Urinary bladder (tissue), 4 donors: Measurements from ENCODE around the gene LOX. TPM values are rescaled to one million over a fixed set of nuclear protein-coding genes. Genes with fewer than 3 reads are reported as not detected.
A peak's percentile ranks its signal among the peaks of the same experiment; 100 is the strongest.

ENCODE experiments used
- DNase-seq: peaks from one replicate; pipeline ENCODE4 v3.0.0-alpha.2; 2015; ENCODE audit errors: extremely low spot score
- H3K27ac ChIP-seq: one replicate; pipeline ENCODE4 v1.5.1; 2013; ENCODE audit warnings: low read depth, mild to moderate bottlenecking, moderate library complexity
- H3K36me3 ChIP-seq: one replicate; pipeline ENCODE4 v1.6.1; 2013; ENCODE audit warnings: mild to moderate bottlenecking, moderate library complexity; ENCODE audit not compliant: insufficient read depth
- H3K4me1 ChIP-seq: one replicate; pipeline ENCODE4 v1.6.1; 2013; ENCODE audit warnings: mild to moderate bottlenecking, moderate library complexity; ENCODE audit not compliant: insufficient read depth
- H3K4me3 ChIP-seq: one replicate; pipeline ENCODE4 v1.5.1; 2013; ENCODE audit warnings: low read depth, low read length
- WGBS: extraction: QIAGEN DNeasy Blood & Tissue Kit; methylation state at CpG from one replicate; pipeline ENCODE4 v1.1.7; 2013; 5-methylcytosine and 5-hydroxymethylcytosine counted together
- polyA plus RNA-seq: library from polyadenylated mRNA; stranded (reverse); fragments of 200-250 nt; gene quantifications from one replicate; pipeline ENCODE4 v1.2.3, GENCODE V29; 2013
- total RNA-seq: library from RNA; depleted of rRNA; stranded (reverse); fragments of >200 nt; gene quantifications from one replicate; pipeline ENCODE4 v1.2.3, GENCODE V29; 2014
- donor health status: healthy with polysubstance abuse.
- donor health status: healthy.

The LOX gene, protein sequence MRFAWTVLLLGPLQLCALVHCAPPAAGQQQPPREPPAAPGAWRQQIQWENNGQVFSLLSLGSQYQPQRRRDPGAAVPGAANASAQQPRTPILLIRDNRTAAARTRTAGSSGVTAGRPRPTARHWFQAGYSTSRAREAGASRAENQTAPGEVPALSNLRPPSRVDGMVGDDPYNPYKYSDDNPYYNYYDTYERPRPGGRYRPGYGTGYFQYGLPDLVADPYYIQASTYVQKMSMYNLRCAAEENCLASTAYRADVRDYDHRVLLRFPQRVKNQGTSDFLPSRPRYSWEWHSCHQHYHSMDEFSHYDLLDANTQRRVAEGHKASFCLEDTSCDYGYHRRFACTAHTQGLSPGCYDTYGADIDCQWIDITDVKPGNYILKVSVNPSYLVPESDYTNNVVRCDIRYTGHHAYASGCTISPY
- total RNA-seq (158 TPM), polyA plus RNA-seq (15.0 TPM)

DNA sequence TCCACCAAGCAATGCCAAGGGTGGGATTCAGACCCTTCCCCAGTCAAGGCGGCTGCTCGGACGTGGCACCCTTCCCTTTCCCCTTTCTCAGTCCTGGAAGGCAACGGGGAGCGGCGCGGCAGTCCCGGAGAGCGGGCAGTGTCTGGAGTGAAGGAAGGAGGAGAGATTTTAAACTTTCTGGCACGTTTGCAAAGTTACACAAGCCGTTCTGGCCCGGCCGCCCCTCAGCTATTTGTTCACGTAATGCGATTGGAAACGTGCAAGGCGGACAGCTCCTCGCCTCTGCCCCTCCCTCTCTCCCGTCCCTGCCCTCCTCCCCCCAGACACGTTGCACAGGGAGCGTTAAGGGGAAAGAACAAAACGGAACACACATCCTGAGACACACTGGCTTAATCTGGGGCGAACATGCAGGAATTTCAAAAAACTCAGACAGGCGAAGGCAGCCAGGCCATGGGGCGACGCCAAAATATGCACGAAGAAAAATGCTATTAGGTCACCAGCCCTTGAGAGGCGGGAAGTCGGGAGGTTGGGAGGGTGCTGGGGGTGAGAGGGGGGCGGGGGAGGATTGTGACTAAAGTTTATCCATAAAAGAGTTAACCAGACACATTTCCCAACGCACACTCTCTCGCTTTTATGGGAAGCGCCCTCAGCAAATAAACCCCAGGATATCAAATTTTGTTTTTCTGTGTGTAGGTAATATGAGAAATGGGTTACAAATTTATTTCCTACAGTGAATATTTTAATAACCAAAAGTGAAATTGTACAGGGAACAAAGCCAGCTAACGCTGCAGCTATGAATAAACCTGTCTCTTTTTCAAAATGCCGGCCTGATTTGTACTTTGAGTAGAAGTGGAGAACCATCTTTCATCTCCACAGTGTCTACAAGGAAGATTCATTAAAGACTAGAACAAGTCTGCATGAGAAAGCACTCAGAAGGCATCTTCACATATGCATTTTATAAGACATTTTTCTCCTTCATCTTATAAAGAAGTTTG is at the start of gene LOX:
Gene LOX (minus strand): TSS at position 144 of the 995 bp plus-strand sequence. CDS start 274 bp downstream, outside the sequence.
- Histone ChIP-seq H3K4me1 (no peaks in the 10 kb centered on the region), H3K27ac (no peak within 1 kb of the TSS), H3K4me3 (peak within 1 kb of the TSS; percentile 56), H3K36me3 (no peaks in the 10 kb centered on the region)
- peak; percentile 88 for DNase-seq
- WGBS: 2% methylated on average over 35 of the region's 35 CpGs

DNA sequence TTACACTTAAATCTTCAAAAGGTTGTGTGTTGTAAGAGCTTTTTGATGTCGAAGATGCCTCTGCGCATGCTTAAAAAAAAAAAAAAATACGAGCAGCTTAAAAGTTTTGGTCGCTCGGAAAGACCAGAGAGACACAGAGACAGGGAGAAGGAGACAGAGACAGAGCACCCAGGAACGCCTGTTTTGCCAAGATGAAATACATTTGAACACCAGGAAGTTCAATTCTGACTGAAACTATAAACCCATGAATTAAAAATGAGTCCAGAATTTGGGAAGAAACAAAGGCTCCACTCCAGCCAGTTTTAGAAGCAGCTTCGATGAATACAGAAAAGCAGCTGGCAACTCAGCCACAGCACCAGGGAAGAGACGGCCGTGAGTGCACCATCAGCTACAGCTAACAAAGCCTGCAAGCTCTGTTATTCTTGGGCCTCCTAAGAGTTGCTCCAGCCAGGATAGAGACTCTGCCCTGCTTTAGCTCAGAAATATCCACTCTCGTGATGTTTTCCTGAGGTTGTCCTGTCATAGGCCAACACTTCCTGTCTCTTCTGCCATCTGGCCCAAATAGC is 48.8 kb upstream of the LOX start:
- Histone ChIP-seq H3K4me1 (no peaks in the 10 kb centered on the region), H3K27ac (no peak overlapping the region), H3K36me3 (no peaks in the 10 kb centered on the region), H3K4me3 (no peak overlapping the region)
- WGBS: 27% methylated on average over 10 of the region's 10 CpGs
- DNase-seq: no peak

DNA sequence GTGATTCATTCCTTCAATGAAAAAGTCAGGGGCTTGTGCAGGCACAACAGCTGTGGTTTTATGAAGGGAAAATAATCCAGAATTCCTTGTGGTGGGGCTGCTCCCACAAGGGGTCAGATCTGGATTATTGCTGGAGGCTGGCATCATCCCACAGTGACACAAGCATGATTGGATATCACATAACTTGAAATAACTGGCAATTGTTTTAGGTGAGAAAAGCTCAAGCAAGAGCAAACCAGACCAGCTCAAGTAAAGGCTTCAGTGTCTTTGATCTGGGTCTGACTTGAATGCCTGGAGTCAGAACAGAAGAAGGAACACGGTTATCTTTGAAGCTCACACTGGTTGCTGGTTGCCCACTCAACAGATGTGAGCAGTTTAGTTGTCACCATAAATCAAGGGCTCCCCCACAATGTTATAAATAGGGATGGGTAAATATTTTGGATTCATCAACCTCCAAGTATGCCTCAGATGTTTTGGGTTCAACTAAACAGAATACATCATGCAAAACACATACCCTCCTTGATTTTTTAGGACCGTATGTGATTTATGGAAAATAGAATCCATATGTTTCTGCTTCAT is 48.2 kb upstream of the LOX start:
- WGBS: 29% methylated on average over 2 of the region's 2 CpGs
- Histone ChIP-seq H3K36me3 (no peaks in the 10 kb centered on the region), H3K4me3 (no peak overlapping the region), H3K27ac (no peak overlapping the region), H3K4me1 (no peaks in the 10 kb centered on the region)
- no peak for DNase-seq

DNA sequence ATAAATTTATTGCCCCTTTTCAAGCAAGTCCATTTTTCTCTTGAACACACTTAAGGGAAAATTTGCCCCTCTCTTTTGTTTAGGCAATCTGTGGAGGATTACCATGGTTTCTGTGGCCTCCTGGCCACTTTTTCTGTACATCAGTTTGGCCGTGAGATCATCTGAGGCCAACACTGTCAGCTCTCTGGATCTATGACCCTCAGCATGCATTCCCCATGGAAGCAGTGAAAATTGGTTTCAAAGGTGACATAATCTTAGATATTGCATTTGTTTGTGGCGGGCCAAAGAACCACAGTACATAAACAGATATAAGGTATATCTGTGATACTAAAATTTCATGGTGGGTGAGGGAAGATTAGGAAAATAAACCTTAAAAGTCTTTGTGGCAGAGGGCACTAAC is 46.7 kb upstream of the LOX start:
- Histone ChIP-seq H3K27ac (no peak overlapping the region), H3K36me3 (no peaks in the 10 kb centered on the region), H3K4me3 (no peak overlapping the region), H3K4me1 (no peaks in the 10 kb centered on the region)
- DNase-seq: no peak
- 96% methylated on average over 2 of the region's 2 CpGs for WGBS

DNA sequence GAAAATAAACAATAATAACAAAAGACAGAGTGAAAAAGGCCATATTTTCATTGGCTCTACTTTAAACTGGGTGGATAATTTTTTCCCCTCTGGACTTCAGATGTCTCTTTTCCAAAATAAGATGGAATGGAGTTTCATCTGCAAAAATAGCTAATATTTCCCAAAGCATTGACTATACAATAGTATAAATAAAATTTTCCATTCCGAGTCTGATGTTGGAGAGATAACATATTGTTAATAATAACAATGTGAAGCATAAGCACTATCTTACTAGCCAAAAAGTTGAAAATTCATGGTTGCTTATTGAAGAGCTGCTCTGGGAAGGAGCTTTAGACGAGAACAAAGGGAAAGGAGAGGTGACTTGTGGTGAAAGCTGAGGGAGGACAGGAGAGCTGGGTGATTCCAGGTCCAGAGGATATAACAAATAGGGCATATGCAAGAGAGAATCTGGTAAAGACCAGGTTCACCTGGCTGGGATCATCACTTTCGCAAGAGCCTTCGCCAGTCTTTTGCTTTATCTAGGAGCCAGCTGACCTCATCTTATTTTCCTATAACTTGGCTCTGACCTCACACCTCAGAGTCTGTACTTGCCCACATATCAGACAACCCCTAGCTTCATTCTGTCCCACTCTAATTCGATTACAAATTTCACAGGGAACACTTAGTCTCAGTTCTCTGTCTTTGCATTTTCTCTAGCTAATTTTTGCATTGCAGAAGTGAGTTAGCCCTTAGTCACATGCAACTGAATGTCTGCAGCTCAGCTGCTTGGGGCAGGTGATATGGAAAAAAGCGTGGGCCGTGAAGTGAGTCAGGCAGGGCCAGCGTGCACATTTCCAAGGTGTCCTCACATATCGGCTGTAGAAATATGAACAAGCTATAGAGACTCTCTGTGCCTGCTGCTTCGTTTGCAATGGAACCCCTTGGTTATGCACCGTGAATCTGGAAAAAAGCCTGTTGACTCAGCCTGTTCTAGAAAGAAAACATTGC is 43.7 kb upstream of the LOX start:
- no peaks in the 10 kb centered on the region for H3K4me1 ChIP-seq
- no peaks in the 10 kb centered on the region for H3K36me3 ChIP-seq
- no peak for DNase-seq
- H3K27ac ChIP-seq: no peak overlapping the region
- WGBS: 89% methylated on average over 11 of the region's 11 CpGs
- no peak overlapping the region for H3K4me3 ChIP-seq

DNA sequence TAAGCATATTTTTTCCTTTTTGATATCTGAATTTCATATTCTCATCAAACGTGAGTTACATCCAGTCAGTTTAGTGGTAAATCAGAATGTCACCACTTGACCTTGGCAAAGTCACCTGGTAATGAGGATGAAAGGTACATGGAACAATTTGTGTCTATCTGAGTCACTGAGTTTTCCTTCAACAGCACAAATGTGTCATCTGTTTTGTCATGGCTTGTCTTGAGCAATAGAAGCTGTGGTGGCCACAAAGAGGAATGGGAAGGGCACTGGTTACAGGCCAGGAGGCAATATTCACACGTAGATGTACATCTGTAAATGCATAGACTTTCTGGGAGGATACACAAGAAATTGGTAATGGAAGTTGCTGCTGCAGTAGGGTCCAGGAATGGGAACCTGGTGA is 42.9 kb upstream of the LOX start:
- WGBS: 90% methylated on average over 2 of the region's 2 CpGs
- H3K4me1 ChIP-seq: no peaks in the 10 kb centered on the region
- no peaks in the 10 kb centered on the region for H3K36me3 ChIP-seq
- H3K27ac ChIP-seq: no peak overlapping the region
- no peak for DNase-seq
- H3K4me3 ChIP-seq: no peak overlapping the region

DNA sequence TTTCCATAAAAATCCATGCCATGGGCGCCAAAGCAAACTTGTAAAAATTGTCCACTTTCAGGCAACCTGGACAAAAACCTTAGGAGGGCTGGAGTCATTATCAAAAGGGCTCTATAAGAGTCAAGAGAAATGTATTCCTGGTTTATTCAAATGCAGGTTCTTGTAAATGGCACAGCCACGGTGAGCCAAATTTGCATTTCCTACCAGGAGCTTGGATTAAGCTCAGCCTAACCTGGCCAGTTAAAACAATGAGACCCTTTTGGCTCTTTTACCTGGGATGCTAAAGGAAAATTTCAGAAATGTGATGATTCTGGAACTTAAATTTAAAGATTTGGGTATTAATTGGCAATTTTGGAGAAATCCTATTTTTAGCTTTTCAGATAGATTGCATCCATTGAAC is 42.4 kb upstream of the LOX start:
- WGBS: 85% methylated on average over 2 of the region's 2 CpGs
- Histone ChIP-seq H3K4me3 (no peak overlapping the region), H3K36me3 (no peaks in the 10 kb centered on the region), H3K27ac (no peak overlapping the region), H3K4me1 (no peaks in the 10 kb centered on the region)
- no peak for DNase-seq

DNA sequence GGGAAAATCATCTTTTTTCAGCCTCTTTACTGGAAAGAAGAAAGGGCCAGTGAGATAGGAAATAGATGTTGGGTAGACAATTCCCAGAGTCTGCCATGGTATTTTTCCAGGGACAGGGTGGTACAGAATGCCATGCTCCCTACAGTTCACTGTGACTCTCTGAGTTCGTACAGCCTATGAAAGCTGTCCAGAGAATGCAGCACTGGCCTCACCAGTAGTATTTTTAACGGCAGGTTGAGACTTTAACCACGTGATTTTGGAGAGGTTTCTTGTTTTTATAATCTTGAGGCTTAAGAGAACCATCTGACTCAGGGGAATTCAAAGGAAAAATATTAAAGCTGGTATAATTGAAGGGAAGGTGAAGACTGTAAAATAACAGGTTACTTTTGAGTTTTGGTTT is 41.1 kb upstream of the LOX start:
- Histone ChIP-seq H3K4me1 (no peaks in the 10 kb centered on the region), H3K36me3 (no peaks in the 10 kb centered on the region), H3K4me3 (no peak overlapping the region), H3K27ac (no peak overlapping the region)
- WGBS: 58% methylated on average over 3 of the region's 3 CpGs
- no peak for DNase-seq

DNA sequence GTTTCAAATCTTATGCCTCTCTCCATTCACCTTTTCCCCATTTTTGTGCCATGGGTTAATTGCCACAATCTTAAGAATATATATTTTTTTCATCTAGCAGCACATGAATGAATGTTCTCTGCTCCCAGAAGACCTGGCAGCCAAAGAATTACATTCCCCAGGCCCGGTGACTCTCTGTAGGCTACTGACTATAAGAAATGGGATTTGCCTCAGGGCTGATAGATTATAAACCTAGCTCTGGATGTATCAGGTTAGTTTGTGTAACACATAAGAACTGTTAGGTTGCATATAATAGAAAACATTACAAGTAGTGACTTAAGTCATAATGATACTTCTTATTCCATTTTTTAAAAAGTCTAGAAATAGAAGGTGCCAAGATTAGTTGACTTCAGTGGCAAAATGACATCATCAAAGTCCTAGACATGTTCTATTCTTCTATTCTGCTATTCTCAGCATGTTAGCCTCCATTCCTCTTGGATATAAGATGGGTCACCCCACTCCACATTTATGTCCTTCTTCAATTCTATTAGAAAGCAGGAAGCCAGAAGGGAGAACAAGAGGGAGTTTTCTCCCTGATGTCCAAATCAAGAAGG is 40.4 kb upstream of the LOX start:
- Histone ChIP-seq H3K36me3 (no peaks in the 10 kb centered on the region), H3K4me3 (no peak overlapping the region), H3K27ac (no peak overlapping the region), H3K4me1 (no peaks in the 10 kb centered on the region)
- DNase-seq: no peak
- 81% methylated on average over 1 of the region's 1 CpG for WGBS

DNA sequence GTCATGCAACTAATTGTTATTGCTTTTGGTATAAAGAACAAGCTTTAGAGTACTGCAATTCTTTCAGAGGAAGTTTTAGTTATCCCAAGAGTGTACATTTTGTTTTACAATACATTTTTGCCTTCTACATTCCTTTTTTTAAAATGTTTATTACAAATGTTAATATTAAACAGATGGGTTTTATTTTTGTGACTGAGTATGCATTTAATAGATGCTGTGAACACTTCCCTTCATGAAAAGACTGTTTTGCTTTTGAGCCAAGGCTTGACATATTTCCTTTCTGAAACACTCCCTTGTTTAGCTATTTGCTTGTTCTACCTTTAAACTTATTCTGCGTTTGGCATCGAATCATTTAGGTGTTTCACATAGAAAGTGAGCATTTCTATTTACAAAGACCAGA is 36.4 kb upstream of the LOX start:
- Histone ChIP-seq H3K4me1 (no peaks in the 10 kb centered on the region), H3K36me3 (no peaks in the 10 kb centered on the region), H3K27ac (no peak overlapping the region), H3K4me3 (no peak overlapping the region)
- 50% methylated on average over 2 of the region's 2 CpGs for WGBS
- no peak for DNase-seq

DNA sequence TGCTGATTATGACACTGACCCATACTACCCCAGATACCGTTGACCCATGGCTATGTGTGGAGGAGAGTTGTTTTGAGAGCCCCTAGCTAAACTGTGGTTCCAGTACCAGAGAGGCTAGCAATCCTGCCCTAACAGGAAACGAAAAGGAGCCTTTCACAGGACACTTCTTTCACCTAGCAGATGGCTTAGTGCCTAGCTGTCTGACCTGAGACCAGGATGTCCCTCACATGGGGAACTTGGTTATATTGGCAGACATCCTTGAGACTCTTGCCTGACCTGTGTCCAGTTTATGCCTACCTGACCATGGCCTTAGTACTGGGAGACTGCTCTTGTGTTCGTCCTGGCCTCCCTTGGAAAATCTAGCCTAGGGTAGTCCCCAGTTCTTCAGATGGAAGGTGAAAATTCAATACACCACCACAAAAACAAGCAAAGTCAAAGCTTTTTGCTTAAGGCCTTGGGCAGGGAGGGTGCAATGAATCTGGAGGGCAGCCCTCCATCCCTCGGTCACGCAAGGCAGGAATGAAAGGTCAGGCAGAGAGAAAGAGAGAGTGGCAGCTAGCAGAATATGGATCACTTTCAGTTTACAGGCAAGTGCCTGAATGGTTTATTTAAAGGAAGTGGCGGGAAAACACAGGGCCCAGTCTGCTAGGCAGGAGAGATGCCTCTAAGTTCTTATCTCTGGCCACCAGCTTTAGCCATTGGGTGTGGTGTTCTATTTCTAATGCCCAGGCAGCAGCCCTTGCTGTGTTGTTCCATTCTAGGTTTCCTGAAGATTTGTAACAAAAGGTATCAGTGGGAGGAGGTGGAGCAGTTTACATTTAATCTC is 34.9 kb upstream of the LOX start:
- Histone ChIP-seq H3K36me3 (no peaks in the 10 kb centered on the region), H3K4me3 (no peak overlapping the region), H3K27ac (no peak overlapping the region), H3K4me1 (no peaks in the 10 kb centered on the region)
- no peak for DNase-seq
- 84% methylated on average over 6 of the region's 6 CpGs for WGBS
